HepG2 (cell line): ENCODE results near the gene APOM. TPM values are rescaled to one million over a fixed set of nuclear protein-coding genes. Genes with fewer than 3 reads are reported as not detected.

Experiments
- BRCA1 ChIP-seq: sonication (generic); formaldehyde crosslinking; IDR thresholded peaks from 2 replicates; pipeline ENCODE4 v1.4.0; 2020; ENCODE audit warnings: missing genetic modification reagents
- CHD4 ChIP-seq: fragments of 200-600 bp; sonication (generic); IDR thresholded peaks from 2 replicates; pipeline ENCODE4 v1.7.0; 2017; ENCODE audit warnings: mild to moderate bottlenecking, low read length, borderline replicate concordance
- CTCF ChIP-seq: sonication (generic); formaldehyde crosslinking; IDR thresholded peaks from 2 replicates; pipeline ENCODE4 v1.5.0; 2020; ENCODE audit warnings: mild to moderate bottlenecking, missing genetic modification reagents, moderate library complexity
- E2F5 ChIP-seq: sonication (generic); formaldehyde crosslinking; conservative IDR thresholded peaks from 2 replicates; pipeline ENCODE4 v1.4.0; 2020; ENCODE audit warnings: missing genetic modification reagents
- ELF3 ChIP-seq: IDR thresholded peaks from 2 replicates; pipeline ENCODE4 v1.6.1; 2016; ENCODE audit warnings: missing genetic modification reagents, missing compliant biosample characterization
- FOSL2 ChIP-seq: sonication (generic); formaldehyde crosslinking; IDR thresholded peaks from 2 replicates; pipeline ENCODE4 v1.4.0; 2020; ENCODE audit warnings: missing genetic modification reagents
- FOXM1 ChIP-seq: sonication (generic); formaldehyde crosslinking; IDR thresholded peaks from 2 replicates; pipeline ENCODE4 v1.5.0; 2020; ENCODE audit warnings: missing genetic modification reagents
- FOXP1 ChIP-seq, 2 experiments: fragments of 450-650 bp in 1 of 2; IDR thresholded peaks; 2 replicates each; pipeline ENCODE4 v1.6.1; 2017 to 2018; ENCODE audit warnings: antibody characterized with exemption in 1 of 2
- JARID2 ChIP-seq: sonication (generic); formaldehyde crosslinking; IDR thresholded peaks from 2 replicates; pipeline ENCODE4 v1.8.1; 2023; ENCODE audit warnings: missing genetic modification reagents, inconsistent platforms; ENCODE audit not compliant: insufficient replicate concordance
- PCBP1 ChIP-seq: fragments of 200-400 bp; formaldehyde crosslinking; IDR thresholded peaks from 2 replicates; pipeline ENCODE4 v1.6.1; 2017; ENCODE audit warnings: mild to moderate bottlenecking, low read depth, low read length, borderline replicate concordance
- PHF8 ChIP-seq: sonication (generic); formaldehyde crosslinking; IDR thresholded peaks from 2 replicates; pipeline ENCODE4 v1.5.0; 2020; ENCODE audit warnings: missing genetic modification reagents
- PTBP1 ChIP-seq: fragments of 200-400 bp; formaldehyde crosslinking; IDR thresholded peaks from 2 replicates; pipeline ENCODE4 v1.6.1; 2018; ENCODE audit warnings: low read length, low read depth; ENCODE audit not compliant: poor library complexity, severe bottlenecking
- RNF219 ChIP-seq: sonication (generic); formaldehyde crosslinking; IDR thresholded peaks from 2 replicates; pipeline ENCODE4 v1.5.0; 2020; ENCODE audit warnings: mild to moderate bottlenecking, missing genetic modification reagents
- SNAPC2 ChIP-seq: sonication (generic); formaldehyde crosslinking; IDR thresholded peaks from 2 replicates; pipeline ENCODE4 v1.8.1; 2022; ENCODE audit warnings: mild to moderate bottlenecking, missing genetic modification reagents
- YEATS4 ChIP-seq: sonication (generic); formaldehyde crosslinking; IDR thresholded peaks from 2 replicates; pipeline ENCODE4 v1.4.0; 2020; ENCODE audit warnings: missing genetic modification reagents, borderline replicate concordance
- ZFY ChIP-seq: sonication (generic); formaldehyde crosslinking; IDR thresholded peaks from 2 replicates; pipeline ENCODE4 v1.4.0; 2020; ENCODE audit warnings: missing genetic modification reagents
- ZMYM3 ChIP-seq: sonication (generic); formaldehyde crosslinking; IDR thresholded peaks from 2 replicates; pipeline ENCODE4 v1.5.1; 2020; ENCODE audit warnings: mild to moderate bottlenecking, missing genetic modification reagents
- ZNF567 ChIP-seq: sonication (generic); formaldehyde crosslinking; IDR thresholded peaks from 2 replicates; pipeline ENCODE4 v1.8.1; 2023; ENCODE audit warnings: mild to moderate bottlenecking, missing genetic modification reagents, borderline replicate concordance
- ZNF777 ChIP-seq: sonication (generic); formaldehyde crosslinking; IDR thresholded peaks from 2 replicates; pipeline ENCODE4 v1.4.0; 2020; ENCODE audit warnings: missing genetic modification reagents
- ZNF781 ChIP-seq: sonication (generic); formaldehyde crosslinking; IDR thresholded peaks from 2 replicates; pipeline ENCODE4 v1.5.1; 2020; ENCODE audit warnings: borderline replicate concordance, mild to moderate bottlenecking, missing genetic modification reagents; ENCODE audit errors: not compliant biosample characterization
- ZNF788 ChIP-seq: sonication (generic); formaldehyde crosslinking; IDR thresholded peaks from 2 replicates; pipeline ENCODE4 v1.5.0; 2020; ENCODE audit warnings: mild to moderate bottlenecking, missing genetic modification reagents, borderline replicate concordance
- ZNF790 ChIP-seq: sonication (generic); formaldehyde crosslinking; IDR thresholded peaks from 2 replicates; pipeline ENCODE4 v1.8.0; 2022; ENCODE audit warnings: missing genetic modification reagents, mild to moderate bottlenecking, borderline replicate concordance
- polyA plus RNA-seq, 8 experiments: library from polyadenylated mRNA; depleted of rRNA in 3 of 8; stranded (reverse) in 7 of 8; unstranded in 1 of 8; fragments of >200 nt; fragmentation: Illumina TruSeq in 4 of 8; extraction: Trizol in 4 of 8; gene quantifications; 2 replicates each; pipeline versions ENCODE4 v1.2.1 to v1.2.3, GENCODE V29; 2011 to 2016; ENCODE audit warnings: low read depth in 4 of 8, missing spikeins in 1 of 8, mixed read lengths in 1 of 8; ENCODE audit not compliant: insufficient read depth in 1 of 8
- total RNA-seq, 5 experiments: library from RNA; depleted of rRNA; stranded (reverse); fragments of >200 nt; fragmentation: Illumina TruSeq; extraction: Trizol; gene quantifications; 2 replicates each; pipeline ENCODE4 v1.2.3, GENCODE V29; 2016; ENCODE audit warnings: low read depth in 1 of 5
- TF ChIP-seq, protein P1 (sequence below): IDR thresholded peaks from 2 replicates; pipeline ENCODE4 v1.6.1; 2016; ENCODE audit warnings: low read depth

The APOM gene
- total and polyA plus RNA-seq, 2 of the 13 experiments (the other 11 are each of a cell fraction or from before 2014, with no cell fraction given) = 98.2 to 1,140 TPM

DNA sequence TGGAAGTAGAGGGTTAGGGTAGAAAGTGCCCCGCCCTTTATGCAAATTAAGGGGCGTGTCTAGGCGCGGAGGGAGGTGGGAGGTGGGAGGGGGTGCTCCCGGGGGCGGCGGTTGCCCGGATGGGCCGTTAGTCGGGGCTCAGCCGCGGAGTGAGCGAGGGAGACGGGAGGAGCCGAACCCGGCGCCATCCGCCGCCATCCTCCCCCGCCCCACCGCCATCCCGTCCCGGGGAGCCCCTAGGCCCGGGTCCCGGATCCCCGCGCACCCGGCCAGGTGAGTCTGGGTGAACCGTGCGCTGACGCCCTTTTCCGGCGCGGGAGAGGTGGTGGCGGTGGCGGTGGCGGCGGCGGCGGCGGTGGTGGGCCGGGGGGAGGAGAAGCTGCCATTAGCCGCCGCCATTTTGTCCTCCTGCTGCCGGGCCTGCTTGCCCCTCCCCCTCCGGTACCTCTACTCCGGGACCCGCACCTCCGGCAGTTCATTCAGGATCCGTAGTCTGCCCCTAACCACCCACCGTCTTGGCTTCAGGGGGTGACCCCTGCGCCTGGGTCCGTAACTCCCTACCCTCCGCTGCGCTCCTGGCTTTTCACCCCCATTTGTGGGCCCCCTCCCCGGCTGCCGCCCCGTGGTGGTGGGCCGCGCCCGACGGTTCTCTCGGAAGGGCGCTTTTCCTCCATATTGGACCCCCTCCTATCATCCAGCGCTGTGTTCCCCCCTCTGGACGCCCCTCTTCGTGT is 34.9 kb upstream of the APOM start, which contains the start of gene PRRC2A (continued):
- TF ChIP-seq ZNF777 (CRISPR knock-in tag) (peak; percentile 65; the same call in 1 of the 2 replicates), ZNF788 (CRISPR knock-in tag) (peak; percentile 73; the same call in 1 of the 2 replicates), FOXM1 (CRISPR knock-in tag) (peak; percentile 49; the same call in 1 of the 2 replicates), ZNF781 (no peak), PCBP1 (0 out of 2 replicates have a peak, but pooled peaks have one; percentile 53), YEATS4 (CRISPR knock-in tag) (peak; percentile 48; the same call in 1 of the 2 replicates), CTCF (CRISPR knock-in tag) (peak; percentile 24; the same call in 1 of the 2 replicates), ZMYM3 (CRISPR knock-in tag) (no peak), E2F5 (CRISPR knock-in tag) (no peak), SNAPC2 (CRISPR knock-in tag) (peak; percentile 96; the same call in 1 of the 2 replicates), ELF3 (no peak), ZNF790 (CRISPR knock-in tag) (0 out of 2 replicates have a peak, but pooled peaks have one; percentile 27), RNF219 (0 out of 2 replicates have a peak, but pooled peaks have one; percentile 8), BRCA1 (CRISPR knock-in tag) (no peak), FOSL2 (CRISPR knock-in tag) (0 out of 2 replicates have a peak, but pooled peaks have one; percentile 2), FOXP1 (IDR thresholded peaks at IDR 0.05) (no peak), FOXP1 (CRISPR knock-in tag; IDR thresholded peaks at IDR 0.05) (no peak), PHF8 (CRISPR knock-in tag) (peak; percentile 62; the same call in 1 of the 2 replicates), ZFY (CRISPR knock-in tag) (peak; percentile 78), JARID2 (CRISPR knock-in tag) (no peak), CHD4 (no peak), PTBP1 (no peak), ZNF567 (no peak; the same call in 1 of the 2 replicates)
- TF ChIP-seq, protein P1, sequence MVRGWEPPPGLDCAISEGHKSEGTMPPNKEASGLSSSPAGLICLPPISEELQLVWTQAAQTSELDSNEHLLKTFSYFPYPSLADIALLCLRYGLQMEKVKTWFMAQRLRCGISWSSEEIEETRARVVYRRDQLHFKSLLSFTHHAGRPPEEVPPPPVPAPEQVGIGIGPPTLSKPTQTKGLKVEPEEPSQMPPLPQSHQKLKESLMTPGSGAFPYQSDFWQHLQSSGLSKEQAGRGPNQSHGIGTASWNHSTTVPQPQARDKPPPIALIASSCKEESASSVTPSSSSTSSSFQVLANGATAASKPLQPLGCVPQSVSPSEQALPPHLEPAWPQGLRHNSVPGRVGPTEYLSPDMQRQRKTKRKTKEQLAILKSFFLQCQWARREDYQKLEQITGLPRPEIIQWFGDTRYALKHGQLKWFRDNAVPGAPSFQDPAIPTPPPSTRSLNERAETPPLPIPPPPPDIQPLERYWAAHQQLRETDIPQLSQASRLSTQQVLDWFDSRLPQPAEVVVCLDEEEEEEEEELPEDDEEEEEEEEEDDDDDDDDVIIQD (CRISPR knock-in tag) = no peak
